Measurements from ENCODE around the gene BANP.
"Not testable (repeated sequence)": the region's sequence is repeated elsewhere in the genome, so short reads cannot be mapped to it uniquely, and the experiment has no call there.

GRCh38 chr16:88114541-88115228 is 163.5 kb downstream of the BANP start:
- not testable (repeated sequence) for TF ChIP-seq CTCF (IDR thresholded peaks at IDR 0.05; ENCODE audit: extremely low read depth in 1 of 2, insufficient read depth in 1 of 2, low read depth in 1 of 2, low read length in 2 of 2); POLR2A (IDR thresholded peaks at IDR 0.05; ENCODE audit: low read depth, low read length); MAX (IDR thresholded peaks at IDR 0.05; ENCODE audit: insufficient read depth, insufficient read length); EZH2 (IDR thresholded peaks at IDR 0.05; ENCODE audit: borderline replicate concordance, low read depth, low read length, severe bottlenecking)

Measured in endothelial cell of umbilical vein (primary cell).